Activated CD8-positive, alpha-beta memory T cell treated with anti-CD3 and anti-CD28 coated beads, Interleukin-2, amount 10 ng/mL, durations not matched to agents 7 days and 5 days (primary cell): ENCODE data around the gene SLC47A1. TPM values are rescaled to one million over a fixed set of nuclear protein-coding genes. Genes with fewer than 3 reads are reported as not detected.

Experiments
- ATAC-seq: fragments of 150-1000 bp; cut with Tn5 transposase; one replicate; pipeline ENCODE4 v1.10.0; 2021; ENCODE audit warnings: moderate library complexity
- CTCF ChIA-PET: fragments of 350-600 bp; sonication (Branson Sonifier 250); formaldehyde crosslinking; loops from one replicate; lab custom pipeline; 2021; ENCODE audit warnings: antibody characterized with exemption; lab: Charles Lee
- DNase-seq: peaks from one replicate; pipeline ENCODE4 v3.0.0-alpha.2; 2020
- H3K27ac Mint-ChIP-seq: one replicate; pipeline ENCODE4 v1.8.0; 2021; ENCODE audit warnings: mild to moderate bottlenecking, mixed read lengths
- H3K27me3 Mint-ChIP-seq: one replicate; pipeline ENCODE4 v1.8.0; 2021; ENCODE audit warnings: mixed read lengths
- H3K36me3 Mint-ChIP-seq: one replicate; pipeline ENCODE4 v1.8.0; 2021; ENCODE audit warnings: mild to moderate bottlenecking, mixed read lengths
- H3K4me1 Mint-ChIP-seq: one replicate; pipeline ENCODE4 v1.8.0; 2021; ENCODE audit warnings: mixed read lengths
- H3K4me3 Mint-ChIP-seq: one replicate; pipeline ENCODE4 v1.8.0; 2021; ENCODE audit warnings: mild to moderate bottlenecking, moderate library complexity, mixed read lengths
- H3K9me3 Mint-ChIP-seq: one replicate; pipeline ENCODE4 v1.8.0; 2022; ENCODE audit warnings: low read depth, mixed read lengths
- total RNA-seq, 2 experiments: library from RNA; stranded (reverse); gene quantifications; one replicate each; pipeline ENCODE4 v1.2.3, GENCODE V29; 2021

The SLC47A1 gene
- total RNA-seq, 2 experiments from 2014 or later: 0.19 TPM; not detected in 1

- Mint-ChIP-seq H3K36me3 (peaks cover 5% of the 10 kb centered on the region), H3K4me3 (no peak overlapping the region), H3K9me3 (peaks cover 23% of the 10 kb centered on the region), H3K4me1 (peaks cover 2% of the 10 kb centered on the region), H3K27ac (no peak overlapping the region), H3K27me3 (peaks cover 14% of the 10 kb centered on the region)
- ATAC-seq (no peak), DNase-seq (no peak)
- CTCF ChIA-PET: no interaction called here
Measured at GRCh38 chr17:19618015-19618414, 84.4 kb downstream of the SLC47A1 start.

GRCh38 chr17:19619705-19620325 lies 86.2 kb downstream of the SLC47A1 start:
- no peaks in the 10 kb centered on the region for H3K4me1 Mint-ChIP-seq
- peaks cover 5% of the 10 kb centered on the region for H3K36me3 Mint-ChIP-seq
- CTCF ChIA-PET: no interaction called here
- H3K27ac Mint-ChIP-seq: no peak overlapping the region
- H3K9me3 Mint-ChIP-seq: peaks cover 23% of the 10 kb centered on the region
- H3K27me3 Mint-ChIP-seq: peaks cover 23% of the 10 kb centered on the region
- DNase-seq (no peak), ATAC-seq (no peak)
- no peak overlapping the region for H3K4me3 Mint-ChIP-seq

GRCh38 chr17:19621697-19622096 lies 88.0 kb downstream of the SLC47A1 start:
- ATAC-seq (no peak), DNase-seq (no peak)
- Mint-ChIP-seq H3K9me3 (peaks cover 23% of the 10 kb centered on the region), H3K27ac (no peak overlapping the region), H3K27me3 (peaks cover 30% of the 10 kb centered on the region), H3K4me1 (no peaks in the 10 kb centered on the region), H3K4me3 (no peak overlapping the region), H3K36me3 (peaks cover 5% of the 10 kb centered on the region)
- CTCF ChIA-PET: interaction anchor here (1.8 kb wide), 1 partner anchor 24 kb away, joined by 5 read pairs; no protein-coding TSS in a partner anchor

GRCh38 chr17:19626079-19626478 lies 92.4 kb downstream of the SLC47A1 start:
- H3K27ac Mint-ChIP-seq: no peak overlapping the region
- ATAC-seq: no peak
- peaks cover 3% of the 10 kb centered on the region for H3K9me3 Mint-ChIP-seq
- H3K4me1 Mint-ChIP-seq: no peaks in the 10 kb centered on the region
- no peaks in the 10 kb centered on the region for H3K36me3 Mint-ChIP-seq
- peaks cover 30% of the 10 kb centered on the region for H3K27me3 Mint-ChIP-seq
- H3K4me3 Mint-ChIP-seq: no peak overlapping the region
- DNase-seq: no peak
- CTCF ChIA-PET: no interaction called here

Other genes starting within 250 kb of the SLC47A1 start
- gene B9D1, start 171.1 kb upstream of the SLC47A1 start, total RNA-seq: 1 to 10 TPM; 1.1 to 2.6 TPM
- gene MAPK7, start 155.4 kb upstream of the SLC47A1 start, total RNA-seq: 10 to 100 TPM; 16.9 to 27.8 TPM
- not detected for gene MFAP4, start 146.7 kb upstream of the SLC47A1 start, total RNA-seq
- under 1 TPM; 0.14 to 0.20 TPM for gene RNF112, start 122.6 kb upstream of the SLC47A1 start, total RNA-seq
- 10 to 100 TPM; 29.9 to 30.5 TPM for gene ALDH3A2, start 114.9 kb downstream of the SLC47A1 start, total RNA-seq
- gene SLC47A2, start 182.7 kb downstream of the SLC47A1 start, total RNA-seq: not detected
- under 1 TPM in 1 of 2 experiments, not detected in 1; 0.14 TPM for gene ALDH3A1, start 214.4 kb downstream of the SLC47A1 start, total RNA-seq